HG02759 (cell line): ENCODE results near the gene CENPS.
"Not testable (repeated sequence)": the region's sequence is repeated elsewhere in the genome, so short reads cannot be mapped to it uniquely, and the experiment has no call there.

Experiments used
- ATAC-seq: cut with Tn5 transposase; IDR thresholded peaks from one replicate; pipeline ENCODE4 v1.9.1; 2021; ENCODE audit warnings: mild to moderate bottlenecking, moderate library complexity; ENCODE audit not compliant: unreplicated experiment

Gene CENPS

DNA sequence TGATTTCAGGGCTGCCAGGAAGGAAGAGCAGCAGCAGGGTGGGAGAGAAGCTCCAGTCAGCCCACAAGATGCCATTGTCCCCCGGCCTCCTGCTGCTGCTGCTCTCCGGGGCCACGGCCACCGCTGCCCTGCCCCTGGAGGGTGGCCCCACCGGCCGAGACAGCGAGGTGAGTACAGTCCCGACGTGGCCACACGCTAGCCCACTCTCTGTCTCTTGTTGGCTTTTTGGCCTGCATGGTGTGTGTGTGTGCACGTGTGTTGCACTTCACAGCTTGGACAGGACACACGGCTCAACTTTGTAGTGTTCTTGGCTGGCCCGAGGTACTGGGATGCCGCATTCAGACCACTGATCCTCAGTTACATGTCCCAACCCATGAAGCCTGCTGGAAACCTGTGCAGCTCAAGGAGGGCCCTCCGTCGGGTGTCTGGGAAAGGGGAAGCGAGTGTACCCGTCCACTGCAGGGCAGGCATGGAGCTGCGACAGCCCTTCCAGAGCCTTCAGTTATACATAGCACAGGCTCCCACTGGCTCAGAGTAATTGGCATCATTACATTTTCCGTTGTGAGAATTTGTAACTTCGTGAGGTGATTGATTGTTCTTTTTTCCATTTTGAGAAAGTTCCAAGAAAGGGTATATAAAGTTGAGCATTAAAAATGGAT is 20.1 kb downstream of the CENPS start:
- no peak for ATAC-seq

DNA sequence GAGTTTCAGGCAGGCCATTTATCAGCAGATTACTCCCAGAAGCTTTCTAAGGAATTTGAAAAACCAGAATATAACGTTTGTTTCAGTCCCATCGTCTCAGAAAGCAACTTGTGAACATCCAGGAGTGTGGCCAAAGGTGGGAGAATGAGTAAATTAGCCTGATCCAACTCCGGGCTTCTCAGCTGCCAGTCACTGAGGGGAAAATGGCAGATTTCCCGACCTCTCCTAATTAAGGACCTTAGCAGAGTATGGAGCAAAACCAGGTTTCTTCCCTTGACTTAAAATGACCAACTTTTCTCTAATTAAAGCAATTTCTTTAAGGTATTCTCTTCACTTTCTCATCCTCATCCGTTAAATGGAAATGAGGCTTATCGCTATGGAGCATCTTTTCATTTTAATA is 20.6 kb downstream of the CENPS start:
- no peak for ATAC-seq

DNA sequence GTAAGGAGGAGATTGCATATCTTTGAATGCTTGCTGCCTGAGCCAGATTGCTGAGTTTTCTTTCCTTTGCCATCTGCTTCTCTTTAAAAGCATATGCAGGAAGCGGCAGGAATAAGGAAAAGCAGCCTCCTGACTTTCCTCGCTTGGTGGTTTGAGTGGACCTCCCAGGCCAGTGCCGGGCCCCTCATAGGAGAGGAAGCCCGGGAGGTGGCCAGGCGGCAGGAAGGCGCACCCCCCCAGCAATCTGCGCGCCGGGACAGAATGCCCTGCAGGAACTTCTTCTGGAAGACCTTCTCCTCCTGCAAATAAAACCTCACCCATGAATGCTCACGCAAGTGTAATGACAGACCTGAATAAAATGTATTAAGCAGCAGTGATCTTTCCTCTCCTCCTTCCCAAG is 21.1 kb downstream of the CENPS start:
- ATAC-seq: no peak

DNA sequence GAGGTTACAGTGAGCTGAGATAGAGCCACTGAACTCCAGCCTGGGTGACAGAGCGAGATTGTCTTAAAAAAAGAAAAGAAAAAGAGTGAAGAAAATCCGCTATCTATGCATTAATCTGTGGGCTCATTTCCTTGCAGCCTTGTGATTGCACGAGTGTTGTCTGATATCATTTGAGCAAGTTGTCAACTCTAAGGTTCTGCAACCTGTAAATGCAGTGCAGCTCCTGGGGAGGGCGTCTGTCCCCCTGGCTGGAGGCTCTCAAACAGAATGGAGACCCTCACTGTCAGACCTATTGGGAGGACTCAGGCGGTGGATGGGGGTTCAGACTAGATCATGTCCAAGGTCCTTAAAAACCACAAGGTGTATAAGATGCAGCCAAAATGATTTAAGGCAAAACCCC is 25.8 kb downstream of the CENPS start:
- ATAC-seq: no peak

DNA sequence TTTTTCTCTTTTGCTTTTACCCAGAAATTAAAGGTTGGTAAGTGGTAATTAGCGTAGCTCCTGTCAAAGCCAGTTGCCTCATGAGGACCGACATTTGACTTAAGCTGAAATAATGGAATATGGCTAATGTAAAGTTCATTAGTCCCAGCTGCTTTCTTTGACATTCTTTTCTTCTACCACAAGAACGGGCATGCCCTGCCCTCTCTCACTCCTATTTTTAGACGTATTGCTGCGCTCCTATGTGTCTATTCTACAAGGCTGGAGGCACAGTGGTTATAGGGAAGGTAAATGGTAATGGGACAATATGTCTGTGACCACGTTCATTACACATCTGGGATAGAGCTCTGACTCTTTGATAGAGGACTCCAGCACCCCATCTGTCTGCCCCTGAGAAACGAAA is 26.4 kb downstream of the CENPS start:
- no peak for ATAC-seq

DNA sequence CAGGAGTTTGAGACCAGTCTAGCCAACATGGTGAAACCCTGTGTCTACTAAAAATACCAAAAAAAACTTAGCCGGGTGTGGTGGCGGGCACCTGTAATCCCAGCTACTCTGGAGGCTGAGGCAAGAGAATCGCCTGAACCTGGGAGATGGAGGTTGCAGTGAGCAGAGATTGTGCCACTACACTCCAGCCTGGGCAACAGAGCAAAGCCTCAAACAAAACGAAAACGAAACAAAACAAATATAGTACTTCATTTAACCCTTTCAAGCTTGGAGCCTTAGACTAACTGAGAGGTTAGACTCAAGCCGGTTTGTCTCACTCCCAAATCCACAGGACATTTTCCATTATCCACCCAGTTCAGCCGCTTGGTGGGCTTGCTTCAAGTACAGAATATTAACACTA is 27.2 kb downstream of the CENPS start:
- ATAC-seq: not testable (repeated sequence)

DNA sequence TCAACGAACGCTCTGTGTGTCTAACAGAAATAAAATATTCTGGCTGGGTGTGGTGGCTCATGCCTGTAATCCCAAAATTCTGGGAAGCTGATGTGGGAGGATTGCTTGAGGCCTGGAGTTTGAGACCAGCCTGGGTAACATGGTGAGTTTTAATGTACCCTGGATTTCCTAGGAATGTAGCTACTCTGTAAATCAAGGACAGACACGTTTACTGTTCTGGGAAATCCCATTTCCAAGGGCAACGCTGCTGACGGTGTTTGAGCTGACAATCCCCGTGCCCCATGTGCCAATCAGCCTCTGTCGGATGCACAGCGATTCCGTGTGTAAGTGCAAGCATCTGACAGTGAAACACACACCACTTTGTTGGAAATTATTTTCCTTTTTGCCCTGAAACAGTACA is 27.6 kb downstream of the CENPS start:
- no peak for ATAC-seq

DNA sequence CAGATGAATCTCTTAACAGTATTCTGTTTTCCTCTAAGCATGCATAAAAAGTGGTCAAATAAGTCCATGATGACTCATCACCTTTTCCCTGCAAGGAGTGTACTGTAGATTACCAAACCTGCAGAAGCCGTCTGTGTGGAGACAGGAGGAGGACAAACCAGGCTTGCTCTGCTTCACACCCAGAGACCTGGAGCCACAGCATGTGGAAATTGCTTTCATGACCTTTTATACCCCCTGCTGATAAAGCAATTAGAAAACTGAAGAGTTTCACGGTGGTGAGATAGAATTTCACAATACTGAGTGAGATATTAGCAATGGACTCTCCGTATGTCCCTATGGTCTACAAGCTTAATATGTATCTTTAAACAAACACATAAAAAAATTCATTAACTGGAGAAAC is 29.0 kb downstream of the CENPS start:
- no peak for ATAC-seq

DNA sequence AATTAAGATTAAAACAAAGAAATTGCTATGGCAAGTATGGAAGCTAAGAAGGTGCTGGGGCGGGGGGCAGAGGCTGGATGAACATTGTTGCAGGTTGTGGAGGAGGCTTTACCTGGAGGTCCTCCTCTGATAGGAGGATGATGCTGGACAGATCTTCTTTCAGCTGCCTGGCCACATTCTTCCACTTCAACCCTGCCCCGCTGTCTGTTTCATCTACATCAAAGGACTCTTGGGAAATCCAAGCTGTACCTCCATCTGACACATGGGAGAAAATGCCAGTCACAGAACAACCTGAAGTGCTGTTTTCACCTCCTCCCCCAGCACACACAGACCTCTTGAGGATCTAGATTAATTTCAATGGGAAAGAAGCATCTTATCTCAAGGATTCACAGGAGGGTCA is 36.8 kb downstream of the CENPS start:
- no peak for ATAC-seq

DNA sequence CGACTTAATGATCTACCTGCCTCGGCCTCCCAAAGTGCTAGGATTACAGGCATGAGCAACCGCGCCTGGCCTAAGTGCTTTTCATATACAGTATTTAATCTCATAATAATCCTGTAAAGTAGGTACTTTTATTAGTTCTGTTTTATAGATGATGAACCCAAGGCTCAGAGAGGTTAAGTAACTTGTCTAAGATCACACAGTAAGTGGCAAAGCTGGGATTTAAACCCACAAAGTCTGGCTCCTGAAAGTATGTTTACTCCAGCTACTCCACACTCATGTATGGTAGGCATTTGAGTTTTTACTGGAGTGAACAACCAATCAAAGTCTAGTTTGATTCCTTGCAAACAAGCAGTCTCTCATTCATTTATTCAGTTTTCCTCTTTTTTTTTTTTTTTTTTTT is 39.8 kb downstream of the CENPS start:
- ATAC-seq: no peak

DNA sequence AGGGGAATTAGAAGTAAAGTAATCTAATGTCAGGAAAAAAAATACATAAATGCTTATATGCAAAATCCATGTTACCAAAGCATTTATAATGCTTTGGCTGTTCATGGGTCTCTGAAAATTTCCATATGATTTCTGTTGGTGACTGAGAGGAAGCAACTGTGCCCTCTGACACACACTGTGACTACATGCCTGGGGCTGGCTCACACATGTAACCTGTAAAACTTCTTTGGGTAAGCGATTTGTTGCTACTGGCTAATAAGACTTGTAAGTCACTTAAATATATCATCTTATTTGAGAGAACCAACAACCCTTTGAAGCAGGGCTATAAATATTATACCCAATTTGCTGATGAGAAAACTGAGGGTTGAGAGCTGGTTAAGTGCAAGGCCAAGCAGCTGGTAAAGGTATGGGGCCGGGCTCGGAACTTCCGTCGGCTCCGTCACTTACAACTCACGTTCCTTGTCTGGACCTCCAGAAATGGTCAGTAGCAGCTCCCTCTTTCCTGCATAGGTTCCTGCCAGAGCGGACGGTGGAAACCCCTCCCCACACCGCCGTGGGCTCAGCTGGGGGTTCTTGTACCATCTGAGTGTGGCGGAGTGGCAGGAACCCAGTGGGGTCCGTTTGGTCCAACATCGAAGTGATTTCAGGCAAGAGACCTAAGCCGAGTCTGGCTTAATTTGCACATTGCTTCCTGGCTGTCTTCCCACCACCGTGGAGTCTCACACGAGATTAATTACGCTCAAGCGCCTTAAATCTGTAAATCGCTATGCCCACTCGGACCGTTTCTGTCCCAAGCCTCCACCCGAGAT is 41.4 kb downstream of the CENPS start:
- no peak for ATAC-seq

DNA sequence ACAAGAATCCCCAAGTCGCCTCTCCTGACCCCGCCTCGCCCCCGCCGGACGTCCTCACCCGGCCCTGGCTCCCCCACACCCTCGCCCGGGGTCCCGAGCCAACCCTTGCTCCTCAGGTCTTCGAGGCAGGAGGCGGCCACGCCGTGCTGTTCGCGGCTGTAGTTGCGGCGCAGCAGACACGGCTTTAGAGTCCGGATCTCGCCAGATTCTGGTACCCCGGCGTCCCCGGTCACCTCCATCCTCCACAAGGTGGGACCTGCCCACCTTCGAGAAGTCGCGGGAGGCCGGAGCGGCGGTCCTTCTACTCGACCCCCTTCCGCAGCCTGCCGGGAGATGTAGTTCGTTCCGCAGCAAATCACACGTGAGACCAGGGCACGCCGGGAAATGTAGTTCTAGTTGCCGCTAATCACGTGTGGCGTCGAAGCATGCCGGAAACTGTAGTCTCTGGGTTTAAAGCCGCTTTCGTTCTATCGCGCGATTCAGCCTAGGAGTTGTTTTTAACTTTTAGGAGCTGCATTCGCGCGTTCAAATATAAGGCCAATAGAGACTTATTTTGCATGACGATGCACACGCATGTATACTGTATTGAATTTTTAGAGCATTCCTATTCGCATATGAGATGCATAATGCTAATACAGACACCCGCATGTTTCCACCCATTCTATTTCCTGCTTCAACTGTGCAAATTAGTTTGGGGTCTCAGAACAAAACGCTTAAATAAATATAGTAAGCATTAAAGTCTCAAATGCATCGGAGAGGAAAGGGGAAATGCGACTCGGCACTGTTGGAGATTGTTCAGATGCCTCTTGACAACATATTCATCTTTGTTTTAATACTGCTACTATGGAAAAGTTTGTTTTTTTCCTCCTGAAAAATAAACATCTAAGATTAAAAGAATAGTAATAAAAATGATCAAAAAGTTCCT is 42.2 kb downstream of the CENPS start, which contains the start of gene DFFA:
Gene DFFA (minus strand): TSS at position 310 of the 925 bp plus-strand sequence. CDS start 71 bp downstream, at position 239.
- ATAC-seq: peak; percentile 80

DNA sequence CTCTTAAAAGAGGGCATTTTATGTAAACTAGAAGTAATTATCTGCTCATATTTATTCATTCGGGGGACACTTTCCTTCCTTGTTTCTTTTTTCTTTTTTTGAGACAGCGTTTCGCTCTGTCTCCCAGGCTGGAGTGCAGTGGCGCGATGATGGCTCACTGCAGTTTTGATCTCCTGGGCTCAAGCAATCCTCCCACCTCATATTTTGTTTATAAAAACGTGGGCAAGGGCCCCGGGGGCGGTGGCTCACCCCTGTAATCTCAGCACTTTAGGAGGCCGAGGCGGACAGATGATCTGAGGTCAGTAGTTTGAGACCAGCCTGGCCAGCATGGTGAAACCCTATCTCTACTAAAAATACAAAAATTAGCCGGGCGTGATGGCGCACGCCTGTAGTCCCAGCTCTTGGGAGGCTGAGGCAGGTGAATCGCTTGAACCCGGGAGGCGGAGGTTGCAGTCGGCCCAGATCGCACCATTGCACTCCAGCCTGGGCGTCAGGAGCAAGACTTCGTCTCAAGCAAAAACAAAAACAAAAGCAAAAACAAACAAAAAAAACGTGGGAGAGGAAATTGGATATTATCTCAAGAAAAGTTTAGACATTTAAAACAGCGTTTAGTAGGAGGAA is 43.0 kb downstream of the CENPS start:
- no peak for ATAC-seq

DNA sequence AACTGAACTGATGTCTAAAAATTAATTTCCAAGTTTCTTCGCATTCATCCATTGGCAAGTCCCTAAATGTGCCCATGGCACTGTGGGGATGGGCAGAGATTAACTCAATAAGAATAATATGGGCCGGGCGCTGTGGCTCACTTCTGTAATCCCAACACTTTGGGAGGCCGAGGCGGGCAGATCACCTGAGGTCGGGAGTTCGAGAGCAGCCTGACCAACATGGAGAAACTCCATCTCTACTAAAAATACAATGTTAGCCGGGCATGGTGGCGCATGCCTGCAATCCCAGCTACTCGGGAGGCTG is 44.0 kb downstream of the CENPS start:
- not testable (repeated sequence) for ATAC-seq

DNA sequence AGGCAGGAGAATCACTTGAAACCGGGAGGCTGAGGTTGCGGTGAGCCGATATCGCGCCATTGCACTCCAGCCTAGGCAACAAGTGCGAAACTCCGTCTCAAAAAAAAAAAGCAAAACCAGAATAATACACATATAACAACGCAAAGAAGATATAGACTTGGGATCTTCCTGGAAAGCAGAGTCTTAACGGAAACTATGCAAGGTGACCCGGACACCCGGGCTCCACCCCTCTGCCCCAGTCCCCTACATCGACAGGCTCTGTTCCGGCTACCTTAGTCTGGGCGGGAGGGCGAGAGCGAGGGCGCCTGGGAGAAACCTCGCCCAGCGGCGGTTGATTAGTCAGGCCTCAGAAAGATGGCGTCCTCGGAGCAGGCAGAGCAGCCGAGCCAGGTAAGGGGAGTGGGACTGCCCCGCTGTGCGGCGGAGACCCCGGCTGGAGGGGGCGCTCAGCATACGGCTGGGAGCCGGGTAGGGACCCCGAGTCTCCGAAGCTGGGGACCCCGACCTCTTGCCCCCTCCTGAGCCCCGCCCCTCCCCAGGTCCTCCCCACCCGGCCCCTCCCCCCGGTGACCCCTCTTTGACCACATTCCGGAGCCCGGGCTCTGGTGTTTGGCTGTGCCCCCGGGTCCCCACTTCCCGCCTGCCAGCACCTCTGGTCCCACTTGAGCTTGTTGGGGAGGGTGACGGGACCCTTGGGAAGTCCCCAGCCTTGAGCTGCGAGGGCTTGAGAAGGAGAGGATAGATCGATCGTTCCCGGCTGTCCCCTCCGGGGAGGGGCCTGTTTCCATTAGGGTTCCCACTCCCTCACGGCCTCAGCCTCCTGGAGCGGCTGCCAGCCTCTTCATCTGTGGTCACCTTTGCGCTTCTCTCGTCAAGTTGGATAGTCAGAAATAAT is 44.6 kb downstream of the CENPS start, which contains the start of gene PEX14:
Gene PEX14 (plus strand): TSS at position 338 of the 895 bp plus-strand sequence. CDS start 17 bp downstream, at position 355.
- peak; percentile 66 for ATAC-seq

DNA sequence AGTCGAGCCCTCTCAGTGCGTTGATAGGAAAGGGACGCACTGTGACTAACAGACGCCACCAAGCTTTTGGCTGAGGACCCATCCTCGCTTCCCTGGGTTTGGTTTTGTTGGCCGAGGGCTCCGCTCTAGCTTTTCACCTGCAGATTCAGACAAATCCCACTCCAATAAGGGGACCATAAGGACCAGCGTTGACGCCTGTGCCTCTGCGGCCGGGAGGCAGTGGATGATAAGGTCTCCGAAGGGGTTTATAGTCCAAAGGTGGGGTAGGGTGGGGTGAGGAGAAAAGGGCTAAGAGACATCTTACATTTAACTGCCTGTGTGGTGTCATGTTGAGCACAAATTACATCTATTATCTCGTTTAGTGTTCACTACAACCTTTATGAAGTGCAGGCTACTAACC is 45.3 kb downstream of the CENPS start:
- no peak for ATAC-seq

DNA sequence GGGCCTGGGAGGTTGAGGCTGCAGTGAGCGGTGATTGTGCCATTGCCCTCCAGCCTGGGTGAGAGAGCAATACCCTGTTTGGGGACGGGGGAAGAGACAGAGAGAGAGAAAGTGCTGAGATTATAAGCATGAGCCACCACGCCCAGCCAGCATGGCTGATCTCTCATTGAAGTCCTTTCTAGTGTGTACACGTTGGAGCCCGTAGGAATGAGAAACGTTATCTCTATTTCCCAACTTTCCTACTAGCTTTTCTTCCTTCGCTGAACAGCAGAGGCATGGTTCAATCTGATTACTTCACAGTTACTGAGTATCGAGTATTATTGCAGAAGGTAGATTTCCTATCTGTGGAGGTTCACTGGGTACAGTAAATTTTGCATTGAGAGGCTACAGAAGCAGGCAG is 49.1 kb downstream of the CENPS start:
- no peak for ATAC-seq

DNA sequence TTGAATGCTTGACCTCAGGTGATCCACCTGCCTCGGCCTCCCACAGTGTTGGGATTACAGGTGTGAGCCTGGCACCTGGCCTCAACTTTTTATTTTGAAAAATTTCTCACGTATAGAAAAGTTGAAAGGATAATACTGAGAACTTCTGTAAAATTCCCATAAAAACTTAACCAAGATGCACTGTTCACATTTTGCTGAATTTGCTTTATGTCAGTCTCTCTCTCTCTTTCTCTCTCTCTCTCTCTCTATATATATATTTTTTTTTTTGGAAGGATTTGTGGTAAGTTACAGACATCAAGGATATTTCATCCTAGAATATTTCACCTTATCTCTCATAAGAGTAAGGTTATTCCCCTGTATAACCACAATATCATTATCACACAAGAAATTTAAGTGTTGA is 50.4 kb downstream of the CENPS start:
- ATAC-seq: no peak

DNA sequence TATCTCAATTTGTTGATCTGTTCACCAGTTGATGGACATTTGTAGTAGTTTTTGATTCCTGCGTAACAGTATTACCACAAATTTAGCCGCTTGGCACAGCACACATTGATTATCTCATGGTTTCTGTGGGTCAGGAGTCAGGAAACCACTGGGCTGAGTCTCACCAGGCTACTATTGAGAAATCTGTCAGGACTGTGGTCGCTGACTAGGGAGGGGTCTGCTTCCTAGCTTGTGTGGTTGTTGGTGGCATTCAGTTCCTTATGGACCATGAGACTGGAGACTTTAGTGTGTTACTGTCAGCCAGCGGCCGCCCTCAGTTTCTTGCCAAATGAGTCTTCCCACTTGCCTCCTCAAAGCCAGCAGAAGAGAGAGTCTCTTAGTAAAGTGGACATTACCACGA is 54.3 kb downstream of the CENPS start:
- no peak for ATAC-seq
